HEK293T (cell line): ENCODE measurements around the gene SH3RF3.

ENCODE experiments used
- ARNT ChIP-seq: fragments of 450-650 bp; IDR thresholded peaks from 2 replicates; pipeline ENCODE4 v1.6.1; 2017; ENCODE audit warnings: mild to moderate bottlenecking
- BHLHE40 ChIP-seq: fragments of 450-650 bp; IDR thresholded peaks from 2 replicates; pipeline ENCODE4 v1.6.1; 2016; ENCODE audit warnings: mild to moderate bottlenecking, moderate library complexity, borderline replicate concordance
- ELF4 ChIP-seq: fragments of 450-650 bp; IDR thresholded peaks from 2 replicates; pipeline ENCODE4 v1.6.1; 2017; ENCODE audit warnings: antibody characterized with exemption
- FOXA1 ChIP-seq: fragments of 450-650 bp; IDR thresholded peaks from 2 replicates; pipeline ENCODE4 v1.6.1; 2016; ENCODE audit warnings: mild to moderate bottlenecking
- FOXK2 ChIP-seq: fragments of 450-650 bp; IDR thresholded peaks from 2 replicates; pipeline ENCODE4 v1.6.1; 2016; ENCODE audit warnings: mild to moderate bottlenecking
- HDGF ChIP-seq: fragments of 450-650 bp; IDR thresholded peaks from 2 replicates; pipeline ENCODE4 v1.6.1; 2017; ENCODE audit warnings: antibody characterized with exemption, borderline replicate concordance
- SP1 ChIP-seq: fragments of 450-650 bp; IDR thresholded peaks from 2 replicates; pipeline ENCODE4 v1.6.1; 2017
- TARDBP ChIP-seq: fragments of 450-650 bp; IDR thresholded peaks from 2 replicates; pipeline ENCODE4 v1.6.1; 2016

- TF ChIP-seq FOXA1 = no peak
- TF ChIP-seq ARNT = no peak
- no peak for TF ChIP-seq FOXK2
- TF ChIP-seq SP1 = no peak
- TF ChIP-seq ELF4 = no peak
- TF ChIP-seq HDGF = no peak
- no peak for TF ChIP-seq BHLHE40
- no peak for TF ChIP-seq TARDBP
These were observed 397.5 kb downstream of the SH3RF3 start for GRCh38 chr2:109526442-109526970.
